Dendritic cell treated with granulocyte-macrophage colony-stimulating factor and Interleukin-4, amounts not matched to agents 40 ng/mL and 50 ng/mL, for 4 days (primary cell): ENCODE results near the gene MAP3K7.

Source experiments
- H3K27ac Mint-ChIP-seq: one replicate; pipeline ENCODE4 v1.8.0; 2022; ENCODE audit warnings: mild to moderate bottlenecking, mixed read lengths
- H3K27me3 Mint-ChIP-seq: one replicate; pipeline ENCODE4 v1.8.0; 2022; ENCODE audit warnings: mild to moderate bottlenecking, mixed read lengths
- H3K36me3 Mint-ChIP-seq: one replicate; pipeline ENCODE4 v1.8.0; 2022; ENCODE audit warnings: low read depth, mixed read lengths
- H3K4me1 Mint-ChIP-seq: one replicate; pipeline ENCODE4 v1.8.0; 2022; ENCODE audit warnings: low read depth, mixed read lengths
- H3K4me3 Mint-ChIP-seq: one replicate; pipeline ENCODE4 v1.8.0; 2022; ENCODE audit warnings: mild to moderate bottlenecking, moderate library complexity, mixed read lengths
- H3K9me3 Mint-ChIP-seq: one replicate; pipeline ENCODE4 v1.8.0; 2022; ENCODE audit warnings: mixed read lengths
- intact Hi-C: fragments of 100-400 bp; cut with micrococcal nuclease; formaldehyde crosslinking; loops from one replicate; pipeline ENCODE4 v1.15.0; 2022

The MAP3K7 gene

DNA sequence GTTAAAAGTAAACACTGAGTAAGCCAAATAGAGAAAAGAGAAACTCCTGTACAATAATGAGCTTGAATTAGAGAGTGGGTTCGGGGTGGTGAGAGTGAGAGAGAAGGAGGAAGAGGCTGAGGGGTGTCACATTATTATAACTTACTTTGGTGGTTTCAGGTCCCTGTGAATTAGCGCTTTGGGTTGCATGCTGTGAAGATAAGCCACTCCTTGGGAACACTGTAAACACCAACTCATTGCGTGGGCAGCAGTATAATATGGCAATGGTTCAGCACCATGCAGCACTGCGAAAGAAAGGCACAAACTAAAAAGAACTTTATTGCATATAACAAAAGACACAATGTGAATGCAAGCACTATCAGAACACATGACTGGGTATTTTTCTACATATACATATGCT lies 26.9 kb downstream of the MAP3K7 start:
- Mint-ChIP-seq H3K4me3 (no peak overlapping the region), H3K4me1 (no peaks in the 10 kb centered on the region), H3K27ac (no peak overlapping the region), H3K36me3 (peaks cover 70% of the 10 kb centered on the region), H3K9me3 (no peaks in the 10 kb centered on the region), H3K27me3 (no peaks in the 10 kb centered on the region)
- intact Hi-C loops: no loop called here

DNA sequence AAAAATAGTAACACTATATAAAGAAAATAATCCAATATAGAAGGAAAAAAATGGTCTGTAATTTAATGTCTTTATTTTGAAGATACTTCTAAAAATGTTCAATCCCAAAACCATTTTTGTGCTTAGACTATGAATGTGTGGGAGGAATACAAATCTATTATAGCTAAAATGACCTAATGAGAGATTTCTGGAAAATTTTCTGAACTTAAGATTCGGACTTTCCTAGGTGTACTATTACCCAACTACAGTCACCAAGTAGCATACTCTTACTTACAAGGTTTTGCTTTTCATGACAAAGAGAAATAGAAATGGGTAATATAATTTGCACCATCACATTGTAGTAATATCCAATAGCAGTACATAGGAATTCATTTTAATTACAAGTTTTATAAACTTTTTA lies 29.9 kb downstream of the MAP3K7 start:
- H3K27ac Mint-ChIP-seq: no peak overlapping the region
- peaks cover 65% of the 10 kb centered on the region for H3K36me3 Mint-ChIP-seq
- H3K27me3 Mint-ChIP-seq: no peaks in the 10 kb centered on the region
- no peaks in the 10 kb centered on the region for H3K4me1 Mint-ChIP-seq
- no peak overlapping the region for H3K4me3 Mint-ChIP-seq
- H3K9me3 Mint-ChIP-seq: no peaks in the 10 kb centered on the region
- intact Hi-C loops: no loop called here

DNA sequence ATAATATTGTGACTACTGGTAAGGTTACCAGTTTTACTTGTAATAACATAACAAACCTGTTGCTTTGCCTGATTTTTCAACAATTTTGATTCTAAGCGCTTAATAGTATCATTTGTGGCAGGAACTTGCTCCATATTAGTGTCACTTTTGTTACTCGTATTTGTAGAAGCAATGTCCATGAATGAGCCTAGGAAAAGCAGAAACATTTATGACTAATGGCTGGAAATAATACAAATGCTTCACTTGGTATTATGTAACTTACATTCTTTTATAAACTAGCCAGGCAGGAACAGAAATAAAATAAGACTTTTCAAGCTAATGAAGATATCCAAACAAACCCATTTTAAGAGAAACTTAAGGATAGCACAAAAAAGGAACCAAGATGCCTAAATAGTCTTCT lies 38.9 kb downstream of the MAP3K7 start:
- H3K4me3 Mint-ChIP-seq: no peak overlapping the region

DNA sequence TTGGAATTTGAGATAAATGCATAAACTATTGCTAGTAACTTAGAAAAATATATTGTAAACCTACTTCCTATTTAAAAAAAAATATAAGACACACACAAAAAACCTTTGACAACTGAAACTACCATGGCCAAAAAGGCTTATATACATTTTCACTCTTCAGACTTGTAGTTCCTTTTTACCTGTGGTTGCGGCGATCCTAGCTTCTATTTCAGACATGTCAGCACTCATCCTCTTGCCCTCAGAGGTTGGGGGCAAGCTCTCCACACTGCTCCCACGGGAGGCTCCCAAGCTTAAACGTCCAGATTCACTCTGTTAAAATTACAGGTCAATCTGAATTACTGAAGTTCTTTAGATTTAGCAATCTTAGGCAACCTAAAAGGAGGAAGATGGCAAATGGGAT lies 39.8 kb downstream of the MAP3K7 start:
- intact Hi-C loops: no loop called here
- Mint-ChIP-seq H3K36me3 (peaks cover 75% of the 10 kb centered on the region), H3K27me3 (no peaks in the 10 kb centered on the region), H3K4me3 (no peak overlapping the region), H3K27ac (no peak overlapping the region), H3K9me3 (no peaks in the 10 kb centered on the region), H3K4me1 (peaks cover 13% of the 10 kb centered on the region)

More for the DNA sequence above, 38.9 kb downstream of the MAP3K7 start:
- intact Hi-C loops: no loop called here
- H3K4me1 Mint-ChIP-seq: peaks cover 13% of the 10 kb centered on the region
- H3K27me3 Mint-ChIP-seq: no peaks in the 10 kb centered on the region
- peaks cover 78% of the 10 kb centered on the region for H3K36me3 Mint-ChIP-seq
- no peak overlapping the region for H3K27ac Mint-ChIP-seq
- no peaks in the 10 kb centered on the region for H3K9me3 Mint-ChIP-seq

DNA sequence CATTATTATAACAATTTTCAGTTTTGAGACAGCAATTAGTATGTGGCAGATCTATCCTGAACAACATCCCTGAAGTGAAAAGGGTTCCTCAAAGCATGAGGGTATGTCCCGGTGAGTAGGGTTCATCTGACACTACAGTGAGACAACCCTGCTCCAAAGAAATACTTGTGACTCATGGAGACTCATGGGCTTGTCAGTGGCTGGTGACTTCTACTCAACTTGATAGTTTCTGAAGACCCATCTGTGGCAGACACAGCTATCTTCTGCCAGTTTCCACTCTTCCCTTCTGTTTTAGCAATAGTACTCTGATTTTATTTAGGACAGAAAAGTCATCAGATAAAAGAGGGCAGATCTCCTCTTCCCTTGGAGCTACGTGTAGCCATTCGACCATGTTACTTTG lies 41.4 kb downstream of the MAP3K7 start:
- H3K9me3 Mint-ChIP-seq: no peaks in the 10 kb centered on the region
- H3K27me3 Mint-ChIP-seq: no peaks in the 10 kb centered on the region
- H3K27ac Mint-ChIP-seq: no peak overlapping the region
- H3K4me1 Mint-ChIP-seq: peaks cover 13% of the 10 kb centered on the region
- intact Hi-C loops: no loop called here
- H3K4me3 Mint-ChIP-seq: no peak overlapping the region
- H3K36me3 Mint-ChIP-seq: peaks cover 70% of the 10 kb centered on the region

DNA sequence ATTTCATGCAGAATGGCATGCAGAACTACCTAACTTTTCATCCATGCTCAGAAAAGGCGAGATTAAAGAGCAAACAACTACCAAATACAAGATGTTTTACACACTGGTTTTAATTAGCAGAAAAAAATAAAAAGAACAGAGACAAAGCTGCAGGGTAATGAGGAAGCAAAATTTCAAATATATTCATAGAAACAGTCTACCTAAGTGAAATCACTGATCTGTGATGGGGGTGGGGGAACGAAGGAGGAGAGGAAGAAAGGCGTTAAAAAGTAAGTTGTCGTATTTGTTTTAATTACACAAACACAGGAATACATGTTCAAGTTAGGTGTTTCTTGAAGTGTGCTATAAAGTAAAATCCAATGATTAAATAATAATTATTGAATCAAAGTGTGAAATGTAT lies 42.1 kb downstream of the MAP3K7 start:
- no peak overlapping the region for H3K4me3 Mint-ChIP-seq
- H3K36me3 Mint-ChIP-seq: peaks cover 70% of the 10 kb centered on the region
- H3K27me3 Mint-ChIP-seq: no peaks in the 10 kb centered on the region
- intact Hi-C loops: no loop called here
- H3K9me3 Mint-ChIP-seq: no peaks in the 10 kb centered on the region
- peaks cover 13% of the 10 kb centered on the region for H3K4me1 Mint-ChIP-seq
- H3K27ac Mint-ChIP-seq: peak overlapping the region; percentile 30

DNA sequence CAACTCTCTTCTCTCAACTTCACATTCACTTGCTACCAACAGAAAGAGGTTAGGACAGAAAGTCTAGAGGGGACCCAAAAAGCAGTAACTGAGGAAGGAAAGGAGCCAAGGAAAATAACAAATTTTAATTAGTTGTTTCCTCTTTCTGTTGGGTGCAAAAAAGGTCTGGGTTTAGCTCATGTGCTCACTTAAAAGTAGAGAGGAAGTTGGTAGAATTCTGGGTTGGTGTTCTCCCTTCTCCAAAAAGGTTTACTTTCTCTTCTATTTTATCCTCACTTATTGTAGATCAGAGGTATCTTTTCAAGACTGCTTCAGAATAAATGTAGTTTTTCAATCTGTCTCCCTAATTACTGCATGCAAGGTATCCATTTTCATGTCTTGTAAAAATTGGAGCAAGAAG lies 42.8 kb downstream of the MAP3K7 start:
- intact Hi-C loops: no loop called here
- Mint-ChIP-seq H3K4me1 (peaks cover 13% of the 10 kb centered on the region), H3K27me3 (no peaks in the 10 kb centered on the region), H3K4me3 (no peak overlapping the region), H3K36me3 (peaks cover 63% of the 10 kb centered on the region), H3K27ac (peak overlapping the region; percentile 30), H3K9me3 (no peaks in the 10 kb centered on the region)

DNA sequence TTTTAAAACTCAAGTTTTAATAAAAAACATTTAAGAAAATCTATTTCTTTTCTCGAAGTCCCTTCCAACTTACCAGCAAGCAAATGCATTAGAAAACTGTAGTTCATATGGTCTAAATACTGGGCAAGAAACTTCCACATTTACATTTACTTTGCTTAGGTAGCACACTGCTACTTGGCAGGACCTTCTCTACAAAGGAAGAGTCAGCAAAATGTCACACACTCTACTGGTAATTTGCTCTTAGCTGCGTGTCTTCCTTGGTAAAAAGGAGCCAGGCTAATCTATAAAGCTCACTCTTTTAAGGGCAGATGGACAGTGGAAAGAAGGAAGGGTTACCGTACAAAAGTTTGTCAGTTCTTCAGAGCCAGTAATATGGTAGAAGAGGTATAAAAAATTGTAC lies 45.7 kb downstream of the MAP3K7 start:
- H3K9me3 Mint-ChIP-seq: no peaks in the 10 kb centered on the region
- peaks cover 23% of the 10 kb centered on the region for H3K4me1 Mint-ChIP-seq
- intact Hi-C loops: no loop called here
- H3K27ac Mint-ChIP-seq: no peak overlapping the region
- H3K27me3 Mint-ChIP-seq: no peaks in the 10 kb centered on the region
- H3K36me3 Mint-ChIP-seq: peaks cover 39% of the 10 kb centered on the region
- H3K4me3 Mint-ChIP-seq: no peak overlapping the region

DNA sequence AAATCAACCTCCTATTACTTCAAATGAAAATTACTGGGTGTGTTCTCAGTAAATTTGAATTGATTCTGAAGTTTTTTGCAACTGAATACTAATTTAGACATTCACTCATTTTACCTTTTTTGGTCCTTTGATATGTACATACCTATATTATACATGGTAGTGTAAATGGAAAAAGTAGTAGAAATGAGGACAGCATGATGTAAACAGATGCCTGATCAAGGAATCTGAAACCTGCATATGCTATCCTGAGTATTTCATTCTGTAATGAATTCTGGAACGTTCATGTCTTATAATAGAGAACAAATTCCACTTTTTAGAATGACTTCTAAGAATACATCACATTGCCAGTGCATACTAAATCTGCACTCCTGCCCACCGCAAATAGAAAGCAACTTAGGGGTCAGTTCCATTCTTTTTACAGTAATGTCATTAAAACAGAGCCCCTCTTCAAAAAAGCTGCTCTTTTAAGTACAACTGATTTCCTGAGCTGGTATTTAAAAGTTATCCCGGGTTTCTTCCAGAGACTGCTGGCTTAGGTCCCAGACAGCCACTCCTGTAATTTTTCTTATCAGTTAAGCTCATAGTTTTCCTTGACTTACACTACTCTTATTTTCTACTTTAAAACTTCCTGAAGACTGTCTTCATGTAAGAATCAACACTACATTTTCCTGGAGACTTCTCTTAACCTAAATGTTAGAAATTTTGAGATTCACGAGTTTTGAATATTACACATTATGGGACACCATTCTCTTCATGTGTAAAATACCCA lies 48.4 kb downstream of the MAP3K7 start:
- peak overlapping the region; percentile 42 for H3K27ac Mint-ChIP-seq
- H3K27me3 Mint-ChIP-seq: no peaks in the 10 kb centered on the region
- peaks cover 32% of the 10 kb centered on the region for H3K36me3 Mint-ChIP-seq
- intact Hi-C loops: loop anchor here (5.0 kb wide), 1 partner anchor 711 kb away; the partner anchor contains the start of gene CASP8AP2
- H3K9me3 Mint-ChIP-seq: no peaks in the 10 kb centered on the region
- no peak overlapping the region for H3K4me3 Mint-ChIP-seq
- peaks cover 12% of the 10 kb centered on the region for H3K4me1 Mint-ChIP-seq

DNA sequence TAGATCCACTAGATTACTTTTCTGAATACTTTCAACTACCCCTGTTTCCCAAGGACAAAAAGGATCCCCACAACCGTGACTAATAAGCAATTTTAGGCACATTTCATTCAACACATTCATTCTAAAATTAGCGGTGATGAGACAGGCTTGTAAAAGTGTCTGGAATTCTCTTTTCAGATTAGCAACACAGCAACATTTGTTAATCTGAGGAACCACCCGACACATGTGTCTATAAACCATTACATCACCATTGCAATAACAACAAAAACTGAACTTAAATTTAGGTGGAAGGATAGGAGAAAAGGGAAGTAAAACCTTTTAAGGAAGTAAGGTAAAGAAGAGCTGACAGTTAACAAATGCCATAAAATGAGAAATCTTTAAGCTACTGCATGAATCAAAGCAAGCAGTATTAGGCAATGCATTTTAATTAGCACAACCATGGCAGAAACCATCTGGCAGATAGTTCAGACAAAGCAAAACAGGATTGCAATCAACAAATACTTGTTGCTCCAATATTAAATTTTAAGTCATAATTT lies 49.1 kb downstream of the MAP3K7 start:
- Mint-ChIP-seq H3K4me1 (peaks cover 12% of the 10 kb centered on the region), H3K27me3 (no peaks in the 10 kb centered on the region), H3K4me3 (peak overlapping the region; percentile 17), H3K27ac (peak overlapping the region; percentile 49), H3K36me3 (peaks cover 32% of the 10 kb centered on the region), H3K9me3 (no peaks in the 10 kb centered on the region)
- intact Hi-C loops: loop anchor here (5.0 kb wide), 1 partner anchor 710 kb away; the partner anchor contains the start of gene CASP8AP2

DNA sequence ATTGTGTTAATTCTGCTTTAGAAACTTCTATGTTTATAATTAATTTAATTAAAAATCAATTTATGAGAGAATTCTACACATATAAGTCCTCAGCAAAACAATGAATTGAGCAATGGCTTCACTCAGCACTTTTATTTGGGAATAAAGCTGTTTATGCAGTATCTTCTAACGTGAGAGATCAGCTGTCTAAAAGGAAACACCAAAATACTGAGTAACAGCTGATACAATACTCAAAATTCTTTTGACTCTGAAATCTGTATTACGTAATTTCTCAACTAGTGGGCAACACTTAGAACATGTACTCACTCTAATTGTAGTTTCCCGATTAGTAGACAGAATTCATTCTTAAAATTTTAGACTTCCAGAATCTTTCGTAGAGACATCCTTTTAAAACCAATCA lies 49.8 kb downstream of the MAP3K7 start:
- no peaks in the 10 kb centered on the region for H3K9me3 Mint-ChIP-seq
- no peaks in the 10 kb centered on the region for H3K27me3 Mint-ChIP-seq
- H3K4me3 Mint-ChIP-seq: no peak overlapping the region
- H3K4me1 Mint-ChIP-seq: peaks cover 12% of the 10 kb centered on the region
- peaks cover 28% of the 10 kb centered on the region for H3K36me3 Mint-ChIP-seq
- no peak overlapping the region for H3K27ac Mint-ChIP-seq
- intact Hi-C loops: loop anchor here (5.0 kb wide), 1 partner anchor 710 kb away; the partner anchor contains the start of gene CASP8AP2

DNA sequence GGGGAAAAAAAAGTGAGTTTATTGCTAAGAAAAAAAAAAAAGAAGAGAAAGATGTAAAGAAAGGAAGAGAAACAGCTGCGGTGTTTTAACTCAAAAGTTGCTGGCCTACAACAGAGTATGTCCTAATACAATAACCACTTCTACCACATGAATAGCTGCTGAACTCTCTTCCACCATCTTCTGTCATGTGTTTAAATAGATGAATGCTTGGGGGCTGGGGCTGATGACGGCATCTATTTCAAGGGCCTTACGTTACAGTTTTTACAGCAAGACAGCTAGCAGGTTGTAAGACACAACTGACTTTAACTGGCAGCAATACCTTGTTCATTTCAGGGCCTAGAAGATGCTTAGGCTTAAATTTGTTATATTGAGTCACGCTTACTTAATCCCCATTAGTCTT lies 50.4 kb downstream of the MAP3K7 start:
- Mint-ChIP-seq H3K36me3 (peaks cover 33% of the 10 kb centered on the region), H3K4me3 (no peak overlapping the region), H3K27me3 (no peaks in the 10 kb centered on the region), H3K4me1 (peaks cover 12% of the 10 kb centered on the region), H3K9me3 (no peaks in the 10 kb centered on the region), H3K27ac (no peak overlapping the region)
- intact Hi-C loops: loop anchor here (5.0 kb wide), 1 partner anchor 709 kb away; the partner anchor contains the start of gene CASP8AP2

DNA sequence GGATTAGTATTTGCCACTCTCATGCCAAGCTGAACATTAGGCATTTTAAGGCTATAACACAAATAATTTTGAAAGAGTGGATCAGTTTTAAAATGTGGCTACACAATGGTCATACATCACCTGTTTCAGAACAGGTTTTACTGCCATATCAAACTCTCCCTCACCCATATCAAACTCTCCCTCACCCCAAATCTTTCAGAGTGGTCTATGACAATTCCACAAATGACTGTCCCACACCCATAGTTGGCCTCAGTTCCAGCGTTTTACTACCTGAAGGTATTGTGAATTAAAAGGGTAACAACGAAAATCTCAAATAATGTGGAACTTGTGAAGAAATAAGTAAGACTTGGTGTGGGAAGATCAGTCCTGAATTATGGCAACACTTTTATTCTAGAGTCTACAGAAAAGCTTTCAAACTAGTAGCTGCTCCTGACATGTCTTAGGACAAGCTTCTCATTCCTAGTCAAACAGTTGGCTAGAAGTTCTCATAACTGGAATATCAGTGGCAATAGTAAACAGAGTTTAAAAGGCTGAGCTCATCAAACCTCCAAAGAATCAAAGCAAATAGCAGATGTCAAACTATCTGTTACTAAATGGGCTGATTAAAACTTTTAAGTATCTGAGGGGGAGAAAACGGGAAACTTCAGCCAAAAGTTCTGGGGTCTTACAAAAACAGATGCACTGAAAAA lies 52.4 kb downstream of the MAP3K7 start:
- no peak overlapping the region for H3K4me3 Mint-ChIP-seq
- H3K4me1 Mint-ChIP-seq: peaks cover 12% of the 10 kb centered on the region
- intact Hi-C loops: loop anchor here (5.0 kb wide), 2 partner anchors 48 to 707 kb away; partner anchors contain the start of gene CASP8AP2
- no peaks in the 10 kb centered on the region for H3K27me3 Mint-ChIP-seq
- no peaks in the 10 kb centered on the region for H3K9me3 Mint-ChIP-seq
- peaks cover 41% of the 10 kb centered on the region for H3K36me3 Mint-ChIP-seq
- no peak overlapping the region for H3K27ac Mint-ChIP-seq
